Measurements from ENCODE around the gene PALS2. TPM values are rescaled to one million over a fixed set of nuclear protein-coding genes. Genes with fewer than 3 reads are reported as not detected.
A peak's percentile ranks its signal among the peaks of the same experiment; 100 is the strongest.

PALS2 gene
- 20.3 and 22.8 TPM in 2 replicates for total RNA-seq (2014; rRNA removed)
- polyA plus RNA-seq (2012): 6.5 TPM

GRCh38 chr7:24572997-24573553, at the start of gene PALS2:
Gene PALS2 (plus strand): TSS chr7:24573452. CDS start chr7:24623668, 50,216 bp downstream.
- DNase-seq (ENCODE audit: low read depth): peak; percentile 76

GRCh38 chr7:24531255-24531654, 42.0 kb upstream of the PALS2 start:
- DNase-seq (ENCODE audit: low read depth): no peak

- no peak for DNase-seq (ENCODE audit: low read depth)
Measured at GRCh38 chr7:24536682-24537081, 36.6 kb upstream of the PALS2 start.

GRCh38 chr7:24540956-24541355, 32.3 kb upstream of the PALS2 start:
- DNase-seq (ENCODE audit: low read depth): no peak

GRCh38 chr7:24545215-24545614, 28.0 kb upstream of the PALS2 start:
- DNase-seq (ENCODE audit: low read depth): no peak

GRCh38 chr7:24548390-24548789, 24.9 kb upstream of the PALS2 start:
- DNase-seq (ENCODE audit: low read depth): no peak

- no peak for DNase-seq (ENCODE audit: low read depth)
Measured at GRCh38 chr7:24549991-24550390, 23.3 kb upstream of the PALS2 start.

GRCh38 chr7:24555184-24555583, 18.1 kb upstream of the PALS2 start:
- no peak for DNase-seq (ENCODE audit: low read depth)

- no peak for DNase-seq (ENCODE audit: low read depth)
Measured at GRCh38 chr7:24555719-24556118, 17.5 kb upstream of the PALS2 start.

GRCh38 chr7:24560772-24561171, 12.5 kb upstream of the PALS2 start:
- DNase-seq (ENCODE audit: low read depth): no peak

- no peak for DNase-seq (ENCODE audit: low read depth)
Measured at GRCh38 chr7:24566274-24566673, 7.0 kb upstream of the PALS2 start.

- no peak for DNase-seq (ENCODE audit: low read depth)
Measured at GRCh38 chr7:24570983-24571382, 2.3 kb upstream of the PALS2 start.

GRCh38 chr7:24572016-24572392, 1.2 kb upstream of the PALS2 start:
- no peak for DNase-seq (ENCODE audit: low read depth)

GRCh38 chr7:24572393-24572996, 757 bp upstream of the PALS2 start:
- peak; percentile 82 for DNase-seq (ENCODE audit: low read depth)

- DNase-seq (ENCODE audit: low read depth): peak; percentile 62
Measured at GRCh38 chr7:24573554-24574338, 494 bp downstream of the PALS2 start.

GRCh38 chr7:24574386-24574785, 1.1 kb downstream of the PALS2 start:
- DNase-seq (ENCODE audit: low read depth): peak; percentile 31

- DNase-seq (ENCODE audit: low read depth): no peak
Measured at GRCh38 chr7:24574950-24575349, 1.7 kb downstream of the PALS2 start.

GRCh38 chr7:24576171-24577025, 3.1 kb downstream of the PALS2 start:
- peak; percentile 72 for DNase-seq (ENCODE audit: low read depth)

- DNase-seq (ENCODE audit: low read depth): no peak
Measured at GRCh38 chr7:24578052-24578451, 4.8 kb downstream of the PALS2 start.

GRCh38 chr7:24580283-24580946, 7.2 kb downstream of the PALS2 start:
- no peak for DNase-seq (ENCODE audit: low read depth)

GRCh38 chr7:24582166-24582565, 8.9 kb downstream of the PALS2 start:
- no peak for DNase-seq (ENCODE audit: low read depth)
